Large intestine (tissue), 12 donors: ENCODE measurements around the gene C2orf15. TPM values are rescaled to one million over a fixed set of nuclear protein-coding genes. Genes with fewer than 3 reads are reported as not detected.
A peak's percentile ranks its signal among the peaks of the same experiment; 100 is the strongest.

Experiments used
- DNase-seq, 2 donors: peaks; one replicate each; pipeline versions ENCODE4 v3.0.0 to v3.0.0-alpha.2; 2013
- H3K27ac ChIP-seq: one replicate; pipeline ENCODE4 v1.5.1; 2013; ENCODE audit warnings: low read length
- H3K27me3 ChIP-seq: 2 replicates; pipeline ENCODE4 v1.6.1; 2013; ENCODE audit warnings: low read length; ENCODE audit not compliant: control insufficient read depth, insufficient read depth
- H3K36me3 ChIP-seq: 2 replicates; pipeline ENCODE4 v1.6.1; 2013; ENCODE audit warnings: low read length; ENCODE audit not compliant: control insufficient read depth, insufficient read depth
- H3K4me1 ChIP-seq: one replicate; pipeline ENCODE4 v1.6.1; 2013; ENCODE audit warnings: low read length; ENCODE audit not compliant: control insufficient read depth, insufficient read depth
- H3K4me3 ChIP-seq: one replicate; pipeline ENCODE4 v1.5.1; 2013; ENCODE audit warnings: low read length
- H3K9me3 ChIP-seq: one replicate; pipeline ENCODE4 v1.6.1; 2013; ENCODE audit warnings: mild to moderate bottlenecking, low read depth, low read length, moderate library complexity; ENCODE audit not compliant: control insufficient read depth
- WGBS: methylation state at CpG from one replicate; pipeline ENCODE4 v1.1.5; 2013; ENCODE audit warnings: low lambda C conversion rate; ENCODE audit not compliant: insufficient coverage; 5-methylcytosine and 5-hydroxymethylcytosine counted together
- long read RNA-seq, 11 donors: transcript quantifications; one replicate each; lab custom pipeline, GENCODE V29; 2026
- polyA plus RNA-seq: library from polyadenylated mRNA; unstranded; fragments of 120-200 nt; gene quantifications from one replicate; pipeline ENCODE4 v1.2.1, GENCODE V29; 2013

C2orf15 gene, protein sequence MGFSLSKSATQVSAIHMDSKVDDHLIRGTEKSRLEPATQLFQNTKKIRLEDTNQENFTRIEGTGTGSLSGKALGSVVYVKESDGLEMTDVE
- 7.5 TPM for polyA plus RNA-seq
- long read RNA-seq, donor 1, partial matches to known transcripts: 0 of 2 reads
- long read RNA-seq, donor 1, other reads (novel, unspliced or antisense): 0 of 2 reads
- long read RNA-seq, donor 2, partial matches to known transcripts: 0 of 2 reads
- long read RNA-seq, donor 2, other reads (novel, unspliced or antisense): 0 of 2 reads
- long read RNA-seq, donor 3: 0 reads
- long read RNA-seq, donor 4, partial matches to known transcripts: 0 of 1 reads
- long read RNA-seq, donor 4, other reads (novel, unspliced or antisense): 0 of 1 reads
- long read RNA-seq, donor 5, partial matches to known transcripts: 0 of 2 reads
- long read RNA-seq, donor 5, other reads (novel, unspliced or antisense): 0 of 2 reads
- long read RNA-seq, donor 6, partial matches to known transcripts: 0 of 2 reads
- long read RNA-seq, donor 6, other reads (novel, unspliced or antisense): 0 of 2 reads
- long read RNA-seq, donor 7, partial matches to known transcripts: 0 of 1 reads
- long read RNA-seq, donor 7, other reads (novel, unspliced or antisense): 0 of 1 reads
- long read RNA-seq, donor 8, transcript C2orf15-201 (4 exons, 1,667 nt): major isoform, 6 of 6 reads
- long read RNA-seq, donor 8, partial matches to known transcripts: 0 of 6 reads
- long read RNA-seq, donor 8, other reads (novel, unspliced or antisense): 0 of 6 reads
- long read RNA-seq, donor 9, partial matches to known transcripts: 0 of 2 reads
- long read RNA-seq, donor 9, other reads (novel, unspliced or antisense): 0 of 2 reads
- long read RNA-seq, donor 10, partial matches to known transcripts: 0 of 1 reads
- long read RNA-seq, donor 10, other reads (novel, unspliced or antisense): 0 of 1 reads
- long read RNA-seq, donor 11, partial matches to known transcripts: 0 of 1 reads
- long read RNA-seq, donor 11, other reads (novel, unspliced or antisense): 0 of 1 reads

DNA sequence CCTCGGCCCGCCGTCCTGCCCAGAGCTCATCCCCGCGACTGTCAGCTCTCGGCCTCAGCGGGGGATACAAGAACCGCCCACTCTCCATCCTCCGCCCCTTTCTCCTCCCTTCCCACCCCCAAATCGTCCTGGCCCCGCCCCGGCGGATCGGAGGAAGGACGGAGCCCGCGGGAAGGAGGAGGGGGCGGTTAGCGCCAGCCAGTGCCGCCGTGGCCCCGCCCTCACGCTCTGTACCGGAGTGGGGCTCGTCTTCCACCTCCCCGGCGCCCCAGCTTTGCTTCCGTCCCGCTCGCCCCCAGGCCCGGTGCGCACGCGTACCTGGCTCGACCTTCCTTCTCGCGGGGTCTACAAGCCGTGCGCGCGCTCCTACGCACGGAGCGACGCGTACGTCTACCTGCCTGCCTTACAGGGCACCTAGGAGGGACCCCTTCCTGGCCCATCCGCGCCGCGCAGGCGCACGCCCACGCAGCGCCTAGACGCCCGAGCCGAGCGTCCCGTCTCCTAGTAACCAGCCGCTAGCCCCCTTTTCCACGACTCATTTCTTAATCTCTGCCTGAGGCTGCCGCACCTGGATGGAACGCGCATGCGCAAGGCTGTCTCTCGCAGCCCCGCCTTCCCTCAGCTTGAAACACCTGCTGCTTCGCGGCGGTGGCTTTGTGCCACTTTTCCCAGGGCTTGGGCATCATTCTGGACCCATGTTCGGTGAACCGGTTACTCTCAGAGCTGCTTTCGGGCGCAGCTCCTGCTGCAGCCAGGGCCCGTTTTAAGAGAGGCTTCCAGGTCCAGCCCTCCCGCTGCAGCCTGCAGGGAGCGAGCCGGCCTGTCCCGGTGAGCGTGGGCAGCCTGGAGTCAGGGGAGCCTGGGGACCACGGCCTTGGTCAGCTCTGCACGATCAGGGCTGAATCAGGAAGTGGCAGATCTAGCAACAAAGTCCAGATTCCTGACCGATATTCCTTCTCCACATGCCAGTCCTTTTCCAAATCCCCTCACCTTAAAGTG is at the start of gene C2orf15:
C2orf15 (plus strand) TSS at position 598 of the 999 bp plus-strand sequence. CDS start 8,852 bp downstream, outside the sequence.
- Histone ChIP-seq H3K27me3 (no peaks in the 10 kb centered on the region), H3K27ac (peak within 1 kb of the TSS; percentile 96), H3K9me3 (no peaks in the 10 kb centered on the region), H3K4me1 (no peaks in the 10 kb centered on the region), H3K36me3 (no peaks in the 10 kb centered on the region), H3K4me3 (peak within 1 kb of the TSS; percentile 87)
- no CpG with 5 or more reads among the region's 84 CpGs for WGBS
- DNase-seq: peak; percentile 94 to 97

DNA sequence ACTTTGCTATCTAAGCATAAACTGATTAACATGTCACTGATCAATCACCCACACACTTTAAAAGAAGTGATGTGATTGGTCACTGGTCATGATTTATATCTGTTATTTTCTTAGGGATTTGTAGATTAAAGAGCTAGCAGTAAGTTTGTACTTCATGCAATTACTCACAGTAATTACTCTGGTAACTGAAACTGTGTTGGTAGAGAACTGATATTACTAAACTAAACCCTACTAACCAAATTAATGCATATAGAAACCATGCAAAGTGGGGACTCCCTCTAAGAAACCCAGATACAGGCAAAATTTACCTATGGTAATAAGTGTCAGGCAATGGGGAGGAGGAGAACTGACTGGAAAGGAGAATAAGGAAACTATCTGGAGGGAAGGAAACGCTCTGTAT is 44.8 kb upstream of the C2orf15 start:
- no peak overlapping the region for H3K4me3 ChIP-seq
- no peak for DNase-seq
- no peaks in the 10 kb centered on the region for H3K36me3 ChIP-seq
- peaks cover 4% of the 10 kb centered on the region for H3K9me3 ChIP-seq
- H3K4me1 ChIP-seq: no peaks in the 10 kb centered on the region
- WGBS: no CpG with 5 or more reads among the region's 1 CpG
- H3K27ac ChIP-seq: no peak overlapping the region
- no peaks in the 10 kb centered on the region for H3K27me3 ChIP-seq

DNA sequence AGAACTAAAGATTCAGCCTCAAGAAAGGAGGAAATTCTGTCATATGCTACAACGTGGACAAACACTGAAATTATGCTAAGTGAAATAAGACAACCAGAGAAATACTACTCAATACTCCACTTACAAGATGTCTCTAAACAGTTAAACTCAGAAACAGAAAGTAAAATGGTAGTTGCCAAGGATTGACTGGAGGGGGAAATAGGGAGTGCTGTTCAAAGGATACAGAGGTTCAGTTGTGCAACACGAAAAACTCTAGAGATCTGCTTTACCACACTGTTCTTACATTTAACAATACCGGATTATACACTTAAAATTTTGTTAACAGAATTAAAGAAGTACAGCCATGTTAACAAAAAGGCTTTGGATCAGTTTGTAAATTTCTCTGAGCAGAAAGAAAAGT is 39.8 kb upstream of the C2orf15 start:
- H3K27ac ChIP-seq: no peak overlapping the region
- H3K4me3 ChIP-seq: no peak overlapping the region
- no peaks in the 10 kb centered on the region for H3K27me3 ChIP-seq
- WGBS: 59% methylated on average over 2 of the region's 3 CpGs
- no peaks in the 10 kb centered on the region for H3K4me1 ChIP-seq
- no peaks in the 10 kb centered on the region for H3K36me3 ChIP-seq
- peak; percentile 8 to 29 for DNase-seq
- H3K9me3 ChIP-seq: no peaks in the 10 kb centered on the region

DNA sequence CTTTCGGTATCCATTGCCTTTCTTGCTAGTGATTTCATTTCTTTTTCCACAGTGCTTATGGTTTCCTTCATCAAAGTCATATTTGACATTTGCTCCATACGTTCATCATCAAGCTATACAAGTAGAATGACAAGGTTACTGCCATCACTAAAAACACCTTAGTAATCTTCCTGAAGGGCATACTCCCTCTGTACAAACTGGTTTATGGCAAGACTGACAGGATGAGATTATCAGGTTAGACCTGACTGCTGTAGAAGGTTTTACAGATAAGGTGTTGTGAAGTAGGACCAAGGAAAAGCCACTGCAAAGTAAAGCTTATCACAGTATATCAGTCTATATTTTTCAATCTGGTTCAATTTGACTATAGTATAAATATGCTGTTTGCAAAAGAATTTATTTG is 37.5 kb upstream of the C2orf15 start:
- DNase-seq: no peak
- Histone ChIP-seq H3K9me3 (no peaks in the 10 kb centered on the region), H3K4me3 (no peak overlapping the region), H3K4me1 (no peaks in the 10 kb centered on the region), H3K36me3 (no peaks in the 10 kb centered on the region), H3K27ac (no peak overlapping the region), H3K27me3 (no peaks in the 10 kb centered on the region)
- WGBS: no CpG with 5 or more reads among the region's 2 CpGs

DNA sequence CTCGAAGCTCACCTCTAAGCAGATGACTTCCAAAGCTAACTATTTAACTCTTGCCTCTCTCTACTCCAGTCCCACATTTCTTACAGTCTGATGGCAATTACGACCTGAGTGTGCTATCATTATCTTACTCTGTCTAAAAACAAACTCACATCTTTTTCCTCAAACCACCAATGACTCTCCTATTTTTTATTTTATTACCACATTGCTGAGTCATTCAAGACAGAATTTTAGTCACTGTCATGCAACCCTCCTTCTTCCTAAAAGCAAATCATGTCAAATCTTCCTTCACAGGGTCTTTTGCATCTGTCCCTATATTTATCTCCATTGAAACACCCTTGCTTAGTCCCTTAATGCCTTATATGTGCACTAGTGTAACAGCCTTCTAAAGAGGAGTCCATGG is 34.6 kb upstream of the C2orf15 start:
- Histone ChIP-seq H3K27ac (no peak overlapping the region), H3K36me3 (no peaks in the 10 kb centered on the region), H3K9me3 (no peaks in the 10 kb centered on the region), H3K4me3 (no peak overlapping the region), H3K4me1 (no peaks in the 10 kb centered on the region), H3K27me3 (no peaks in the 10 kb centered on the region)
- WGBS: 76% methylated on average over 2 of the region's 2 CpGs
- no peak for DNase-seq

DNA sequence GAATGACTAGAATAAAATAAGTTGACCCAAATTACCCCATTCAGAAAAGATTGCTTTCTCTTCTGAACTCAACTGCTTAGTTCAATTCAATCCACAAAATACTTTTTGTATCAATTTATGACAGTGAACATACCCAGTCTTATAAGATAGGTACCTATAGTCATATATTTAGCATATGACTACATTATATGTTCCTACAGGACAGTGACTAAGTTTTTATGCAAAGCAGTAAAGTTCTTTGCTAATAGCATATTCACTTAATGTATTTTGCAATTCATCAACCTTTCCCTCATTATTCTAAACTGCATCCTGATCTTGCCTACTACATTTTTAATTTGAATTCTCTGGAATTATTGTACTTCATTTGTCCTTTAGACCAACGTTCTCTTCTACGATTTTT is 30.3 kb upstream of the C2orf15 start:
- 100% methylated on average over 1 of the region's 2 CpGs for WGBS
- no peak for DNase-seq
- no peaks in the 10 kb centered on the region for H3K27me3 ChIP-seq

DNA sequence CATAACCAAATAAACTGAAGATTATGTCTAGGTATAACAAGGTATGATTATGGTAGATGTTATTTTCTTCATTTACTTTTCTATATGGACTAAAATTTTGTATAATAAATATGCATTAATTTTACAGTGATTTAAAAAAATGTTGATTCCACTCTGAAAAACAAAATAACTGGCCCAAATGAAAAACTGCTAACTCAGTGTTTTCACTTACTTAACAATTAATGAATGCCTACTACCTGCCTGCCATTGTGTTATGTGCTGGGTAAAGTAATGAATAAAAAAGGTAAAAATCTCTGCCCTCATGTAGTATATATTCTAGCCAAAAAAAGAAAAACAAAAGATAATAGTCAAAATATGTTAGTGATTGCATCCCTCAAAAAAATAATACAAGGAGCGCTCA is 29.6 kb upstream of the C2orf15 start:
- H3K9me3 ChIP-seq: no peaks in the 10 kb centered on the region
- no peak for DNase-seq
- no peaks in the 10 kb centered on the region for H3K27me3 ChIP-seq
- WGBS: no CpG with 5 or more reads among the region's 1 CpG
- H3K36me3 ChIP-seq: no peaks in the 10 kb centered on the region
- H3K4me1 ChIP-seq: no peaks in the 10 kb centered on the region
- H3K27ac ChIP-seq: no peak overlapping the region
- H3K4me3 ChIP-seq: no peak overlapping the region

More for the DNA sequence above, 30.3 kb upstream of the C2orf15 start:
- Histone ChIP-seq H3K36me3 (no peaks in the 10 kb centered on the region), H3K4me1 (no peaks in the 10 kb centered on the region), H3K9me3 (no peaks in the 10 kb centered on the region), H3K4me3 (no peak overlapping the region), H3K27ac (no peak overlapping the region)

DNA sequence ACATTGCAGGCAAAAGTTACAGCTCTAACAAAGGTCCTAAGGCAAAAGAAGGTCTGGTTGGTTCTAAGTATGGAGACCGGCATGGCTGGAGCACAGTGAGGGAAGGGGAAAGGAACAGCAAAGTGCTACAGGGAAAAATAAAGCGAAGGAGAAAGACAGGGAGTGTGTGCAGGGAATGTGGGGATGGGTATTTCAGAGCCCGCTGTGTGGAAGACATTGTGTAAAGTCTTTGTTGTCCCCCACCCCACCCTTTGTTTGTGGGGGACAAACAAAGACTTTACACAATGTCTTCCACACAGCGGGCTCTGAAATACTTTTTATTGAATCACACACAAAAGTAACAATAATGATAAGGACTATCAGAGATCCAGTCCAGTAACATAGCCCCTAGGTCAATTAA is 28.9 kb upstream of the C2orf15 start:
- H3K27me3 ChIP-seq: no peaks in the 10 kb centered on the region
- no peaks in the 10 kb centered on the region for H3K9me3 ChIP-seq
- no peak overlapping the region for H3K27ac ChIP-seq
- no peak overlapping the region for H3K4me3 ChIP-seq
- no peak for DNase-seq
- no peaks in the 10 kb centered on the region for H3K4me1 ChIP-seq
- H3K36me3 ChIP-seq: no peaks in the 10 kb centered on the region
- WGBS: 29% methylated on average over 1 of the region's 4 CpGs

DNA sequence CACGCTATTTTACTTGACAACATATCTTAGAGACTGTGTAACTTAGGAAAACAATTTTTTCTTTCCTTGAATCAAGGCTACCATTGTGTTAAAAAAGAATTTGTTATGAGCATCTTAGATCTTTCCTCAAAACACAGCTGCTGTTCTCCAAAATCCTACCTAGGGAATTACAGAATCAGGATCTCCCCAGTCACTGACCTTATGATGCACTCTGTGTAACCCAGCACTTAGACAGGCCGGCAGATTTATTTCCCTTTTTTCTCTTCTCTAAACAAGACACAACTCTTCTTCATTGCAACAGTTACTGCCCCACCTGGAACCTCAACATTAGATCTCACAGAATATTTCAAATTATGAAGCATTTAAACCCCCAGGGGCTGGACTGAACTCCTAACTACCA is 13.5 kb upstream of the C2orf15 start:
- DNase-seq: no peak
- Histone ChIP-seq H3K4me3 (no peak overlapping the region), H3K4me1 (no peaks in the 10 kb centered on the region), H3K27ac (no peak overlapping the region), H3K36me3 (peaks cover 8% of the 10 kb centered on the region), H3K9me3 (peaks cover 2% of the 10 kb centered on the region), H3K27me3 (no peaks in the 10 kb centered on the region)
- 88% methylated on average over 1 of the region's 2 CpGs for WGBS
